SU-DHL-6 (cell line): ENCODE results near the gene RFWD3.

ENCODE experiments used
- H2AFZ ChIP-seq: fragments of 200-600 bp; sonication (generic); 2 replicates; pipeline ENCODE4 v1.6.1; 2014; ENCODE audit warnings: low read depth, mild to moderate bottlenecking, moderate library complexity, mixed read lengths, antibody characterized with exemption, low read length; ENCODE audit not compliant: severe bottlenecking
- H3F3A ChIP-seq: fragments of 200-600 bp; shearing (Covaris generic); 2 replicates; pipeline ENCODE4 v1.6.0; 2016; ENCODE audit warnings: antibody characterized with exemption, mild to moderate bottlenecking; ENCODE audit not compliant: insufficient read depth
- H3K27ac ChIP-seq: fragments of 200-600 bp; sonication (generic); 2 replicates; pipeline ENCODE4 v1.5.1; 2016; ENCODE audit warnings: low read depth, mild to moderate bottlenecking, low read length, moderate library complexity, mixed read lengths
- H3K27me3 ChIP-seq: fragments of 200-600 bp; sonication (generic), shearing (Covaris generic); 2 replicates; pipeline ENCODE4 v1.6.0; 2014; ENCODE audit warnings: mild to moderate bottlenecking, low read length
- H3K36me3 ChIP-seq: fragments of 200-600 bp; sonication (generic); 2 replicates; pipeline ENCODE4 v1.6.1; 2014; ENCODE audit warnings: mild to moderate bottlenecking, low read length, mixed read lengths
- H3K4me2 ChIP-seq: fragments of 300-600, 200-600 bp; shearing (Covaris generic), sonication (generic); 2 replicates; pipeline ENCODE4 v1.6.0; 2014; ENCODE audit warnings: low read length, low read depth, mild to moderate bottlenecking; ENCODE audit not compliant: poor library complexity, severe bottlenecking
- H3K4me3 ChIP-seq: fragments of 200-600 bp; sonication (generic); 2 replicates; pipeline ENCODE4 v1.5.1; 2014; ENCODE audit warnings: antibody characterized with exemption, low read length, mild to moderate bottlenecking, mixed read lengths; ENCODE audit not compliant: insufficient read depth, poor library complexity, severe bottlenecking
- H3K79me2 ChIP-seq: fragments of 200-600 bp; sonication (generic); 2 replicates; pipeline ENCODE4 v1.6.1; 2014; ENCODE audit warnings: mild to moderate bottlenecking, low read length, moderate library complexity; ENCODE audit not compliant: insufficient read depth
- H3K9ac ChIP-seq: fragments of 200-600 bp; sonication (generic); 2 replicates; pipeline ENCODE4 v1.7.0; 2014; ENCODE audit warnings: mild to moderate bottlenecking, low read length
- H3K9me2 ChIP-seq: fragments of 200-600 bp; sonication (generic); replicated peaks from 2 replicates; pipeline ENCODE4 v1.6.1; 2014; ENCODE audit warnings: low read length; ENCODE audit not compliant: insufficient read depth
- H3K9me3 ChIP-seq: fragments of 200-600 bp; sonication (generic); 2 replicates; pipeline ENCODE4 v1.6.1; 2014; ENCODE audit warnings: low read length, mixed read lengths; ENCODE audit not compliant: insufficient read depth
- H4K20me1 ChIP-seq: fragments of 200-600 bp; sonication (generic); 2 replicates; pipeline ENCODE4 v1.6.1; 2014; ENCODE audit warnings: low read depth, mild to moderate bottlenecking, antibody characterized with exemption, low read length, moderate library complexity, mixed read lengths
- EZH2phosphoT487 ChIP-seq: fragments of 200-600 bp; sonication (generic), shearing (Covaris generic); conservative IDR thresholded peaks from 2 replicates; pipeline ENCODE4 v1.6.1; 2018; ENCODE audit warnings: mild to moderate bottlenecking, antibody characterized with exemption, low read length, moderate library complexity, mixed read lengths
- TF ChIP-seq, protein P1 (sequence below): fragments of 200-600 bp; sonication (generic); IDR thresholded peaks from one replicate; pipeline ENCODE4 v1.5.1; 2017; ENCODE audit warnings: antibody characterized with exemption, mild to moderate bottlenecking, low read length, moderate library complexity; ENCODE audit not compliant: insufficient read depth, poor library complexity, severe bottlenecking

Gene RFWD3

GRCh38 chr16:74585846-74586443 is 80.7 kb downstream of the RFWD3 start:
- Histone ChIP-seq H3K9me3 (no peaks in the 10 kb centered on the region), H3K79me2 (peaks cover 32% of the 10 kb centered on the region; the same call in 1 of the 2 replicates), H3K27me3 (no peaks in the 10 kb centered on the region), H3F3A (no peaks in the 10 kb centered on the region), H3K4me3 (no peak overlapping the region), H3K36me3 (no peaks in the 10 kb centered on the region), H3K27ac (no peak overlapping the region), H4K20me1 (peaks cover 4% of the 10 kb centered on the region; the same call in 1 of the 2 replicates), H3K9ac (no peak overlapping the region), H3K4me2 (no peak overlapping the region), H2AFZ (no peak overlapping the region), H3K9me2 (no peaks in the 10 kb centered on the region)
- TF ChIP-seq EZH2phosphoT487 = no peak
- TF ChIP-seq, protein P1, sequence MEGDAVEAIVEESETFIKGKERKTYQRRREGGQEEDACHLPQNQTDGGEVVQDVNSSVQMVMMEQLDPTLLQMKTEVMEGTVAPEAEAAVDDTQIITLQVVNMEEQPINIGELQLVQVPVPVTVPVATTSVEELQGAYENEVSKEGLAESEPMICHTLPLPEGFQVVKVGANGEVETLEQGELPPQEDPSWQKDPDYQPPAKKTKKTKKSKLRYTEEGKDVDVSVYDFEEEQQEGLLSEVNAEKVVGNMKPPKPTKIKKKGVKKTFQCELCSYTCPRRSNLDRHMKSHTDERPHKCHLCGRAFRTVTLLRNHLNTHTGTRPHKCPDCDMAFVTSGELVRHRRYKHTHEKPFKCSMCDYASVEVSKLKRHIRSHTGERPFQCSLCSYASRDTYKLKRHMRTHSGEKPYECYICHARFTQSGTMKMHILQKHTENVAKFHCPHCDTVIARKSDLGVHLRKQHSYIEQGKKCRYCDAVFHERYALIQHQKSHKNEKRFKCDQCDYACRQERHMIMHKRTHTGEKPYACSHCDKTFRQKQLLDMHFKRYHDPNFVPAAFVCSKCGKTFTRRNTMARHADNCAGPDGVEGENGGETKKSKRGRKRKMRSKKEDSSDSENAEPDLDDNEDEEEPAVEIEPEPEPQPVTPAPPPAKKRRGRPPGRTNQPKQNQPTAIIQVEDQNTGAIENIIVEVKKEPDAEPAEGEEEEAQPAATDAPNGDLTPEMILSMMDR = no peak

DNA sequence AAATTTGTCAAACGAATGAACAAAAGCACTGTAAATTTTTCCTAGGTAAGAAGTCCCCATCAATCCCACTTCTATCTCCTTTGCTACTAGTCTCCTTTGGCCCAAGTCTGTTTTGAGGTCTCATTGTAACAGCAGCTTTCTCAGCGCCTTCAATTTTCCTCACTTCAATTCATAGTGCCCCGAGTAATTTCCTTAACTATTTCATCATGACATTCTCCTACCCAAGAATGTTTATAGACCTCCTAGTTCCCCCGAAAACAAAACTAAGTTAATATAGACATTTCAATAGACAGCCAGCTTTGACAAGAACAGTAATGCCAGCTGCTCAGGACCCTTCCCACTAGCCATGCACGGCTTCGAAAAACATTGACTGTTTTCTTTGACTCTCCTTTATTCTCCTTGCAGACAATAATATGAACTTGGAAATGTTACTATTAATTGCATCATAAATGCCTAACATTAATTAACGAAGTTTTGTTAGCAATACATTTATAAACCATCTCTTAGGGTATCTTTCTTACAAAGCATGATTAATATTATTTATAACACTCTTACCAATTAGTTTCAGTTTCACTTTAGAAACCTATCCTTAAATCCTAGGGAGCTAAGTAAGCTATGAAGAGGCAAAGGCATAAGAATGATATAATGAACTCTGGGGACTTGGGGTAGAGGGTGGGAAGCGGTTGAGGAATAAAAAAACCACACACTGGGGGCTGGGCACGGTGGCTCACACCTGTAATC is 82.6 kb downstream of the RFWD3 start:
- no peaks in the 10 kb centered on the region for H3K27me3 ChIP-seq
- no peaks in the 10 kb centered on the region for H3K9me3 ChIP-seq
- no peak overlapping the region for H2AFZ ChIP-seq
- H3K27ac ChIP-seq = no peak overlapping the region
- peaks cover 4% of the 10 kb centered on the region; the same call in 1 of the 2 replicates for H4K20me1 ChIP-seq
- no peak overlapping the region for H3K4me2 ChIP-seq
- no peak overlapping the region for H3K4me3 ChIP-seq
- TF ChIP-seq, protein P1 = no peak
- TF ChIP-seq EZH2phosphoT487 = no peak
- no peak overlapping the region for H3K9ac ChIP-seq
- peaks cover 33% of the 10 kb centered on the region; the same call in 1 of the 2 replicates for H3K79me2 ChIP-seq
- no peaks in the 10 kb centered on the region for H3K36me3 ChIP-seq
- no peaks in the 10 kb centered on the region for H3F3A ChIP-seq
- H3K9me2 ChIP-seq = no peaks in the 10 kb centered on the region

DNA sequence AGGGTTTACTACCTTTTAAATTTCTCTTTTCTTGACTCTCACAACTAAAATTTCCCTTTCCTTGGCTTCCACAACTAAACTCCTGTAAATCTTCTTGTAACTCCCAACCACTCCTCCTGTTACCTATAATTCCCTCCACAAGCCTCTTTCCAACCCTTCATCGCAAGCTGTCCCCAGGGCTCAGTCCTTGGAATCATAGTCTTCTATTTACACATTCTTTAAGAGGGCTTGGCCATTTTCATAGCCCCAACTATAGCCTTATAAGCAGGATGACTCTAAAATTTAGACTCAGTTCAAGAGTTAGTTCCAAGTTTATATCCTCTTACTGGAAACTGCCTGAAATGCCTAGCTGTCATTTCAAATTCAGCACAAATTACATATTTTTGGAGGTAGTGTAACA is 83.7 kb downstream of the RFWD3 start:
- Histone ChIP-seq H3K36me3 (no peaks in the 10 kb centered on the region), H2AFZ (no peak overlapping the region), H3K4me2 (no peak overlapping the region), H3K27ac (no peak overlapping the region), H3K4me3 (no peak overlapping the region), H3K79me2 (peaks cover 33% of the 10 kb centered on the region; the same call in 1 of the 2 replicates), H3K9ac (no peak overlapping the region), H3K9me3 (no peaks in the 10 kb centered on the region), H4K20me1 (peaks cover 4% of the 10 kb centered on the region; the same call in 1 of the 2 replicates), H3K27me3 (no peaks in the 10 kb centered on the region), H3K9me2 (no peaks in the 10 kb centered on the region), H3F3A (no peaks in the 10 kb centered on the region)
- no peak for TF ChIP-seq EZH2phosphoT487

DNA sequence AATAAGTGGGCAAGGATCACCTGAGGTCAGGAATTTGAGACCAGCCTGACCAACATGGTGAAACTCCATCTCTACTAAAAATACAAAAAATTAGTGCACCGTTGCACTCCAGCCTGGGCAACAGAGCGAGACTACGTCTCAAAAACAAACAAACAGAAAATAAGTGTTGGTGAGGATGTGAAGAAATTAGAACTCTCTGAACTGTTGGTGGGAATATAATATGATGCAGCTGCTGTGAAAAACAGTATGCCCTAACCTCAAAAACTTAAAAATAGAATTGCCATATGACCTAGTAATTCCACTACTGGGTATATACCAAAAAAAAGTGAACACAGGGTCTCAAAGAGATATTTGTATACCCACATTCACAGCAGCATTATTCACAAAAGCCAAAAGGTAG is 85.8 kb downstream of the RFWD3 start:
- Histone ChIP-seq H3K36me3 (no peaks in the 10 kb centered on the region), H2AFZ (no peak overlapping the region), H4K20me1 (peaks cover 4% of the 10 kb centered on the region; the same call in 1 of the 2 replicates), H3K27me3 (no peaks in the 10 kb centered on the region), H3F3A (no peaks in the 10 kb centered on the region), H3K9me3 (no peaks in the 10 kb centered on the region), H3K27ac (no peak overlapping the region), H3K4me2 (peak overlapping the region; percentile 5), H3K9me2 (no peaks in the 10 kb centered on the region), H3K4me3 (no peak overlapping the region), H3K9ac (no peak overlapping the region), H3K79me2 (peaks cover 22% of the 10 kb centered on the region; the same call in 1 of the 2 replicates)
- no peak for TF ChIP-seq EZH2phosphoT487
- TF ChIP-seq, protein P1 = no peak
